ENCODE results near the gene UMODL1.
A peak's percentile ranks its signal among the peaks of the same experiment; 100 is the strongest.
"Not testable (repeated sequence)": the region's sequence is repeated elsewhere in the genome, so short reads cannot be mapped to it uniquely, and the experiment has no call there.

UMODL1 gene

GRCh38 chr21:42114646-42115045 is 43.5 kb downstream of the UMODL1 start:
- in situ Hi-C loops (cut with MboI; ENCODE audit: low sequenced_read_pairs, unreplicated experiment): loop anchor here (10.0 to 25.0 kb wide), 2 partner anchors 310 to 502 kb away; no protein-coding TSS in a partner anchor
- TF ChIP-seq CTCF (IDR thresholded peaks at IDR 0.05; ENCODE audit: borderline replicate concordance, control extremely low read depth, extremely low read depth, insufficient read depth, missing control alignments): no peak
- no peak for DNase-seq (ENCODE audit: low spot score)

DNA sequence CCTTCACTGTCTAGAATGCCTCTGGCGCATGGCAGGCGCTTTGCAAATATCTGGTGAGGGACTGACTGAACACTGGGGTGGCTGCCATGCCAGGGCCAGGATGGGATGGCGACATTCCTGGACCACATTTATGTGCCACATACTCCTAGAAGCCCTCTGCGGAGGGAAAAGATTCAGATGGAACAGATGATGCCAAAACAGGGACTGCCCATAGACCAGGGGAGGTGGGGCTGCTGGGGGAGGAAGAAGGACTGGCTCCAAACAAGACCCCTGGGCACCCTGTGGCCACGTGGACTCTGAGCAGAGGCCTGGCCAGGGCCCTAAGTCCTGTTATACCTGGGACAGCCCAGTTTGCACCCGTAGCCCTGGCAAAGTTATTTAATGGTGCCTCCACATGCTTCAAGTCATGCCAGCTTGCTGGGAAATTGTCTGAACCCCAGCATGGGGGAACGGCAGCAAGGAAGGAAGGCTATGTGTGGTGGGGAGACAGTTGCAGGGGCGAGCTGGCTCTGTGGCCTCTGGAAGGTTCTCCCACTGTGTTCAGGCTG is 44.1 kb downstream of the UMODL1 start:
- no peak for TF ChIP-seq CTCF (IDR thresholded peaks at IDR 0.05; ENCODE audit: borderline replicate concordance, control extremely low read depth, extremely low read depth, insufficient read depth, missing control alignments)
- in situ Hi-C loops (cut with MboI; ENCODE audit: low sequenced_read_pairs, unreplicated experiment): loop anchor here (10.0 to 25.0 kb wide), 2 partner anchors 310 to 503 kb away; no protein-coding TSS in a partner anchor
- no peak for DNase-seq (ENCODE audit: low spot score)

GRCh38 chr21:42116551-42116950 is 45.4 kb downstream of the UMODL1 start:
- in situ Hi-C loops (cut with MboI; ENCODE audit: low sequenced_read_pairs, unreplicated experiment): loop anchor here (10.0 to 25.0 kb wide), 2 partner anchors 312 to 504 kb away; no protein-coding TSS in a partner anchor
- DNase-seq (ENCODE audit: low spot score): not testable (repeated sequence)

DNA sequence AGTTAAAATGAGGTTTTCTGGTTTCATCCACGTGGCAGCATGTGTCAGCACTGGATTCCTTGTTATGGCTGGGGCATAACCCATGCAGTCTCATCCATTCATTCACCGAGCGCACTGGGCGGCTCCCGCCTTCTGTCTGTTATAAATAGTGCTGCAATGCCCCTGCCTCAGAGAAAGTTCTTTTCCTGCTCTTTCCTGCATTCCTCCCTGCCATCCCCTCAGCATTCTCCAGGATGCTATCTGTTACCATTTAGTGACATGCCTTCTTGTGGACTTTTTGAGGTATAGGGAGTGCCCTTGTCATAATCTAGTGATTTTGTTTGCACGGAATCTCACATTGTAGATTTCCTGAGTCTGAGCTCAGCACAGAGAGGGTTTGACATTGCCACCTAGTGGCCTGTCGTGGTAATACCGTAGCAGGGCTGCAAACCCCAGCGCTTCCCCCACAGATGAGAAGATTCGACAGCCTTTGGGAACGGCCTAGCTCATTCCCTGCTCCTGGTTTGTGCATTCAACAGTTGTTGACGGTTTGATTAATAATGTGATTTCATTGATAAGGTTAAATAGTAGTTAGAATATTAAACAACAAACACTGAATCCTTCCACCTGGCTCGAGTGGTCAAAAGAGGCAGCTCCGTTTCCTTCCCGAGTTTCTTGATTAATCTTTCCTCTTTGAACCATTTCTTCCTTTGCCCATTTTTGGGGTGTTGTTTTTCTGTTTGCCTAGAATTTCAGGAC is 46.3 kb downstream of the UMODL1 start:
- peak; percentile 83 for TF ChIP-seq CTCF (IDR thresholded peaks at IDR 0.05; ENCODE audit: borderline replicate concordance, control extremely low read depth, extremely low read depth, insufficient read depth, missing control alignments)

DNA sequence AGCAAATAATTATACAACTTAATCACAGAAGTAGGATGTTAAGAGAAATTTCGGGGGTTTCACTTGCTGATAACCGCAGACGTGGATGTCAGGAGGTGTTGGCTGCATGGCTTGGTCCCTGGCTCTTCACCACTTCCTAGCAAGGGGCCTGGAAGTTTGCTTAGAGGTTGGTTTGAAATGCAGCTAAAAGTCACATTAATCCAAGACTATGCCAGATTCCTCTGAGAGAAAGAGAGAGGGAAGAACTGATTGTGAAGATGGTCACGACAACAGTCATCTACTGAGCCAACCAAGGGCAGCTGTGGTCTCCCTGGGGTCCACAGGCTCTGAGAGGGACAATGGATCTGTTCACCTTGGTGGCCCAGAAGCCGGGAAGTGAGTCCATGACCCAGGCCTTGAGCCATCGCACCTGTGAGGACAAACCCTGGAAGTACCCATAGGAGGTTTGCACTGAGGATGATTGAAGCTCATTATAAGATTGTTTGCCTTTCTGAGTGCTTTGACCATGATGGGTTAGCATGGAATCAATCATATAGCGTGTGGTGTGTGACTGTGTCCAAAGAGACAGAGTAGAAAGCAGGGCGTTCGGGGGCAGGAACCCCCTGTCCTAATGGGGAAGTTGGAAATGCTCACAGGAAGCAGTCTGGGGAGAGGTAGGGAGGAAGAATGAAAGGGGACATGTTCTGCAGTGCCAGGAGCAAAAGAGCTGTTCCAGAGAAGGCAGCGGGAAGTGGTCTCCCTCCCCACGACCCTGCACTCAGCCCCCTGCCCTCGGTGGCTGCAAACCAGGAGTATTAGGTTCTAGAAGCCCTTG is 47.1 kb downstream of the UMODL1 start:
- no peak for TF ChIP-seq CTCF (IDR thresholded peaks at IDR 0.05; ENCODE audit: borderline replicate concordance, control extremely low read depth, extremely low read depth, insufficient read depth, missing control alignments)
- in situ Hi-C loops (cut with MboI; ENCODE audit: low sequenced_read_pairs, unreplicated experiment): loop anchor here (10.0 to 25.0 kb wide), 2 partner anchors 313 to 506 kb away; no protein-coding TSS in a partner anchor
- no peak for DNase-seq (ENCODE audit: low spot score)

More for the DNA sequence above, 46.3 kb downstream of the UMODL1 start:
- in situ Hi-C loops (cut with MboI; ENCODE audit: low sequenced_read_pairs, unreplicated experiment): loop anchor here (10.0 to 25.0 kb wide), 2 partner anchors 313 to 505 kb away; no protein-coding TSS in a partner anchor
- DNase-seq (ENCODE audit: low spot score): peak; percentile 83

DNA sequence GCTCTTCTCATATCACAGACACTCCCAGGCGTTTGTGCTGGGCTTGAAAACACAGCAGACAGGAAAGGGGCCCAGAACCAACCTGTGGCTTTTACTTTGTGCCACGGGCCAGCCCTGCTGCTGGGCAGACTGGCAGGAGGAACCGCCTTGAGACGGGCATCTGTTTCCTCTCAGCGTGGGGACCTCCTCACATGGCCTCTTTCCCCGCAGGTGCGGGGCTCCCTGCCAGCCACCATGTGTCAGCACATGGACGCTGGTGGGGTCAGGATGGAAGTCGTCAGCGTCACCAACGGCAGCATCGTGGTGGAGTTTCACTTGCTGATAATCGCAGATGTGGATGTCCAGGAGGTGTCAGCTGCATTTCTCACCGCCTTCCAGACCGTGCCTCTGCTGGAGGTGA is 47.8 kb downstream of the UMODL1 start:
- in situ Hi-C loops (cut with MboI; ENCODE audit: low sequenced_read_pairs, unreplicated experiment): loop anchor here (10.0 to 25.0 kb wide), 2 partner anchors 314 to 507 kb away; no protein-coding TSS in a partner anchor
- DNase-seq (ENCODE audit: low spot score): no peak
- TF ChIP-seq CTCF (IDR thresholded peaks at IDR 0.05; ENCODE audit: borderline replicate concordance, control extremely low read depth, extremely low read depth, insufficient read depth, missing control alignments): no peak

Measured in GM13976 (cell line).